ENCODE results near the gene ARHGEF16.
A peak's percentile ranks its signal among the peaks of the same experiment; 100 is the strongest.

ARHGEF16 gene

DNA sequence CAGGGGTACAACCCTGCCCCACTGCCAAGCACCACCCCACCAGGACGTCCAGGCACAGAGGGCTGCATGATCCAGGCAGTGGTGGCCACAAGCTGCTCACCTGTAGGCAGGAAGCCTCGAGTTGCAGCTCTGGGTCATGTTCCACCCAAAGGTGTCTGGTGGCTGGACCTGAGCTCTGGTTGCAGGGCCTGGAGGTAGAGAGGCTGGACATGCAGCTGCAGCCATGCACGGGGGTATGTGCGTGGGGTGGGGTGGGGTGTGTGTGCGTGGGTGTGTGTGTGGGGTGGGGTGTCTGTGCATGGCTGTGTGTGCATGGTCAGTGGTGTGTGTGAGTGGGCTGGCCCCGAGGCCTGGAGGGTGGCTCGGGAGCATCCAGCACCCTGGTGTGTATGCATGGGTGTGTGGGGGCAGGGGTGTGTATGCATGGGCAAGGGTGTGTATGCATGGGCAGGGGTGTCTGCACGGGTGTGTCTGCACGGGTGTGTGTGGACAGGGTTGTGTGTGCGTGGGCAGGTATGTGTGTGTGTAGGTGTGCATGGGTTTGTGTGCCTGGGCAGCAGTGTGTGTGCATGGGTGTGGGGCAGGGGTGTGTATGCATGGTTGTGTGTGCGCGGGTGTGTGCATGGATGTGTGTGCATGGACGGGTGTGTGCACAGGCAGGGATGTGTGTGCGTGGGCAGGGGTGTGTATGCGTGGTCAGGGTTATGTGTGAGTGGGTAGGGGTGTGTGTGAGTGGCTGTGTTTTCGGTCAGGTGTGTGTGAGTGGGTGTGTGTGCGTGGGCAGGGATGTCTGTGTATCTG is 15.6 kb downstream of the ARHGEF16 start:
- DNase-seq = no peak

DNA sequence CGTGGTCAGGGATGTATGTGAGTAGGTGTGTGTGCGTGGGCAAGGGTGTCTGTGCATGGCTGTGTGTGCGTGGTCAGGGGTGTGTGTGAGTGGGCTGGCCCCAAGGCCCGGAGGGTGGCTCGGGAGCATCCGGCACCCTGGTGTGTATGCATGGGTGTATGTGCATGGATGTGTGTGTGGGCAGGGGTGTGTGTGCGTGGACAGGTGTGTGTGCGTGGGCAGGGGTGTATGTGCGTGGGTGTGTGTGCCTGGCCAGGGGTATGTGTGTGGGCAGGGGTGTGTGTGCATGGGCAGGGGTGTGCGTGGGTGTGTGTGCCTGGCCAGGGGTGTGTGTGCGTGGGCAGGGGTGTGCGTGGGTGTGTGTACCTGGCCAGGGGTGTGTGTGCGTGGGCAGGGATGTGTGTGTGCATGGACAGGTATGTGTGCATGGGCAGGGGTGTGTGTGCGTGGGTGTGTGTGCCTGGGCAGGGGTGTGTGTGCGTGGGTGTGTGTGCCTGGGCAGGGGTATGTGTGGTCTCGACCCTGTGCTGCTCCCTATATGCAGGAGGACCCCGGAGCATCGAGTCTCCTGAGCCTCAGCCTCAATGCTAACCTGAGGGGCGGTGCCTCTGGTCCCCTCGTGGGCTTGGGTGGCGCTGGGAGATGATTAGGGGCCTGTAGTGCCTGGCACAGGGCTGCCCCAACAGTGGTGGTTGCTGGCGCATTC is 16.3 kb downstream of the ARHGEF16 start:
- DNase-seq = no peak

DNA sequence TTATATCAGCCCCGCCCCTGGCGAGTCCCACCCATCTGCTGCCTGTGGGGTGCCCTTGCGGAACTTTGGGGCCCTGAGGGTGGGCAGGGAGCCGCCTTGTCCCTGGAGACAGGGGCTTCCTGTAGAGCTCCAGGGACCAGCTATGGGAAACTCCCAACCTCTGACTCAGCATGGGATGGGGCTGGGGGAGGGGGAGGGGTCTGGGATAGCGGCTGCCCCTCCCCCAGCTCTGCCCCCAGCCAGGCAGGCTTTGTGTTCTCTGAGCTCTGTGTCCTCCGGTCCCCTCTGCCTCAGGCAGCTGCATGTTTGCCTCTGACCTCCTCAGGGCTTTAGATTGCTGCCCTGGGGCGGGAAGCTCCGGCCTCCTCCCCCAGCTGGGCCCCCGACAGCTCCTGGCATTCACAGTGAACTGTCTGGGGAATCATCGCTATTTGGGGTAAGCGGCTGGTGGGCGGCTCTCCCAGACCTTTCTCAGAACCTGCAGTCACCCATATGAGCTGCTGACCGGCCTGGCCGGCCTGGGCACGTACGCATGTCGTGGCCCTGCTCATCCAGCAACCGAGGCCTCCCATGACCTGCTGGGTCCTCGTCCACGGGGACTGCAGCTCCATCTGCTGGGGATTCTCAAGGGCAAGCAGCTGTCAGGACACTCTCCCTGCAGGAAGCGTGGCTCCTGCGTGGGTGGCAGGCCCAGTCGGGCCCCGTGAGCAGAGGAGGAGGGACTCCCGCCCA is 17.1 kb downstream of the ARHGEF16 start:
- DNase-seq = no peak

DNA sequence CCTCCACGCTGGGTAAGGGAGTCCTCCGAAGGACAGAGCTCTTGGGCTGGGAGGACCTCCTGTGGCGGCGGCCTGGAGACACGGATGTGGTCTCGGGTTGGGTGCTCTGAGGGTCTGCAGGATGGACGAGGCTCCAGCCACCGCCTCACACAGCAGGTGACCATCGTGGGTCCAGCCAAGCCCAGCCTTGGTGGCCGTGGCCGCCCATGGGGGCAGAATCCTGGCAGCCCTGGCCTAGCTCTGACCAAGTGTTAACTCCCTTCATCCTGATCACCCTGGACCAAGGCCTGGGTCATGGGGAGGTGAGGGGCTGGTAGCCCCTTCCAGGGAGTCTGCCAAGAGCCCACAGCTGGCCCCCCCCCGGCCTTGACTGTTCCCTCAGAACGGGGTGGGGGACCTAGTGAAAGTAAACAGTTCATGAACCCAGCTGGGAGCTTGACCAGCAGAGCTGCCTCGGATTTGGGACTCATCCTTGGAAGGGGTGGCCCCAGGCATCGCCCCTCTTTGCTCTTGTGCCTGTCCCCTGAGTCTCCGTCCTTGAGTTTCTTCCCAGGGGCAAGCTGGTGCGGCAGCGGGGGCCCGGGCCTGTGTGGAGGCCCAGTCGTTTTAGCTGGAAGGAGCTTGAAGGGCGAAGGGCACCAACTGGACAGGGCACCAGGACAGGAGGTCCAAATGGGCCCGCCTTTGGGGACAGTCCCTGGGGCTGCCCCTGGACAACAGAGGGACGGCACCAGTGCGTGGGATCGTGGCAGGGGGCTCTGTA is 17.8 kb downstream of the ARHGEF16 start:
- no peak for DNase-seq

DNA sequence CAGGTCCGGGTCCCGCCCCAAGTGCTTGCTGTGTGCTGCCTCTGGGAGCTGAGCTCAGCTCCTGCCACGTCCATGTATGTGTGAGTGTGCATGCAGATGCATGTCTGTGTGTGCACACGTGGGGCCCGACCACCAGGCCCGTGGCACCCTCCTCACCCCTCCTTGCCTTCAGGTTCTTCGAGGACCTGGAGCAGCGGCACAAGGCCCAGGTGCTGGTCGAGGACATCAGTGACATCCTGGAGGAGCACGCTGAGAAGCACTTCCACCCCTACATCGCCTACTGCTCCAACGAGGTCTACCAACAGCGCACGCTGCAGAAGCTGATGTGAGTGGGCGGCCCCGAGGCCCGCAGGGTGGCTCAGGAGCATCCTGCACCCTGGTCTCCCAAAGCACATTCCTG is 18.4 kb downstream of the ARHGEF16 start:
- no peak for DNase-seq

DNA sequence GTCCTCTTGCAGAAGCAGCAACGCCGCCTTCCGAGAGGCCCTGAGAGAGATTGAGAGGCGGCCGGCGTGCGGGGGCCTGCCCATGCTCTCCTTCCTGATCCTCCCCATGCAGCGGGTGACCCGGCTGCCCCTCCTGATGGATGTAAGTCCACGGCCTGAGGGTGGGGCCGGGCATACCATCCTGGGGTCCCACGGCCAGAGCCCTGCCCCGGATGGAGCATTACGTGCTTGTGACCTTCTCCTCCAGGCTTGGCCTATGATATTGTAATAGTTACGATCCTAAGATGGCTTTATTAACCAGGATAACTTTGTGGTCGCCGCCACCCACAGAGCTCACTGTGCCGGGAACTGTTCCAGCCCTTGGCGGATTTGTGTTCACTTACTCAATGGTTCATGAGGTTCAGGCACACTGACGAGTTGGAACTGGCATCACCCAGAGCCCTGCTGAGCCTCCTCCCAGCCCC is 18.9 kb downstream of the ARHGEF16 start:
- no peak for DNase-seq

DNA sequence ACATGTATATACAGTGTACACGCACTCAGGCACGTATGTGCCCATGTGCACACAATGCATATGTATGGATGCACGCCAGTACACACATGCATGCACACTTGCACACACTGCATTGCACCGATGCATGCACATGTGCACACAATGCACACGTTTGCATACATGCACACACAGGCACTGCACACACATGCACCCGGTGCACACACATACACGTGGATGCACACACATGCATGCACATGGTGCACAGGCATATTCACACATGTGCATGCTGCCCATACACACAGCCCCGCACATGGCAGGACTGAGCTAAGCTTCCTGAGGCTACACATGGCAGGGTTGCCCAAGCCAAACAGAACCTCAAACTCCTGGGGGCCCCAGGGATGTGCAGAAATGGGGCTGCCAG is 19.6 kb downstream of the ARHGEF16 start:
- DNase-seq = no peak

DNA sequence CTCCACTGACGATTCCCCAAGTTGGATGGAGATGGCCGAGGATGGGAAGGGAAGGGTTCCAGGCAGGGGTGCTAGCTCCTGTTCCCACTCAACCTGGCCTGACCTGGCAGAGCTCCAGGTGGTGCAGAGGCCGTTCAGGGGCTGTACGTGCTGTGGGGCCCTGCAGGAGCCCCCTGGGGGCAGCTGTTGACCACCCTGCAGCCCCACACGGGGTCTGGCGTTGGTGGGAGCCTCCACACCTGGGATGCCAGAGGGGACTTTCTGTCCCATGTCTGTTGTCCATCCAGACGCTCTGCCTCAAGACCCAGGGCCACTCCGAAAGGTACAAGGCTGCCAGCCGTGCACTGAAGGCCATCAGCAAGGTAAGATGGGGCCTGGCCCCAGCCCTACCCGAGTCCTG is 20.0 kb downstream of the ARHGEF16 start:
- no peak for DNase-seq

DNA sequence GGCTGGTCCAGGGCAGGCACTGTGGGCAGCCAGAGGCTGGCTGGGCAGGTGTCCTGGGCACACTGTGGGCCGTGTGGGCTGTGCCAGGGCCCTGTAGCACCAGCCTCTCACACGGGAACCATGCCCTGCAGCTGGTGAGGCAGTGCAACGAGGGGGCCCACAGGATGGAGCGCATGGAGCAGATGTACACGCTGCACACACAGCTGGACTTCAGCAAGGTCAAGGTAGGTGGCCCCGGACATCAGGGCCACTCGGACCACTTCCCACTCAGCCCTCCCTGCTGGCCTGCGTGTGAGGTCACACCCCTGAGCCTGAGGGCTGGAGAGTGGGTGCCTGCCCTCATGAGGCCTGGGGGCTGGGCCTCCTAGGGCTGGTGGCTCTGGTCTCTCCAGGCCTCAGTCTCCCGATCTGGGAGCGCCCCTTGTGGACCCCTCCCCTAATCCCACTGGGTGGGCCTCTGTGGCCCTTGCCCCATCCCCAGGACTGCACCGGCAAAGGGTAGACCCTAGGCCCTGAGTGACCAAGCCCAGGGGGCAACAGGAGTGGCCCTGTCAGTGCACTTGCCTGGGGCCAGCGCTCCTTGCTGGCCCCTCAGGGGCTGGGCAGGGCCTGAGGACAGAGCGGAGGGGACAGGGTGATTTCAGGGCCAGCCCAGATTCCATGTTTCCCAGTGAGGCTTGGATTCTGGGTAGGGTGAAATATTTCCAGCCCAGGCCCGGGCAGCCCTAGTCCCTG is 21.5 kb downstream of the ARHGEF16 start:
- DNase-seq = no peak

DNA sequence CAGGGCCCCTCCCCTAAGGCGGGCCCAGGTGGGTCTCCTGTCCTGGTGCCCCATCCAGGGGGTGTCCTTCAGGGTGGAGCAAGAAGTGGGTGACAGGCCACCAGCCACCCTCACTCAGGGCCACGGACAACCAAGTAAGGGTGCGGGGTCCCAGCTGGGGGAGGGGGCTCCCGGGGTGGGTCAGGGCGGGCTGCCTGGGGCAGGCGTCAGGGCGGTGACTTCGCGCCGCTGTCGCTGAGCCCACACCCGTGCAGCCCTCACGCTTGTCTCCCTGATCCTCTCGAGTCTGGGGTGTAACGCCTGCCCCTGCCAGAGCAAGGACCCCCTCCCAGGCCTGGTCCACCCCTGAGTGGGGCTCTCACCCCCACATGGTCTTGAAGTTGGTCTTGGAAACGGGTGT is 22.2 kb downstream of the ARHGEF16 start:
- DNase-seq = no peak

DNA sequence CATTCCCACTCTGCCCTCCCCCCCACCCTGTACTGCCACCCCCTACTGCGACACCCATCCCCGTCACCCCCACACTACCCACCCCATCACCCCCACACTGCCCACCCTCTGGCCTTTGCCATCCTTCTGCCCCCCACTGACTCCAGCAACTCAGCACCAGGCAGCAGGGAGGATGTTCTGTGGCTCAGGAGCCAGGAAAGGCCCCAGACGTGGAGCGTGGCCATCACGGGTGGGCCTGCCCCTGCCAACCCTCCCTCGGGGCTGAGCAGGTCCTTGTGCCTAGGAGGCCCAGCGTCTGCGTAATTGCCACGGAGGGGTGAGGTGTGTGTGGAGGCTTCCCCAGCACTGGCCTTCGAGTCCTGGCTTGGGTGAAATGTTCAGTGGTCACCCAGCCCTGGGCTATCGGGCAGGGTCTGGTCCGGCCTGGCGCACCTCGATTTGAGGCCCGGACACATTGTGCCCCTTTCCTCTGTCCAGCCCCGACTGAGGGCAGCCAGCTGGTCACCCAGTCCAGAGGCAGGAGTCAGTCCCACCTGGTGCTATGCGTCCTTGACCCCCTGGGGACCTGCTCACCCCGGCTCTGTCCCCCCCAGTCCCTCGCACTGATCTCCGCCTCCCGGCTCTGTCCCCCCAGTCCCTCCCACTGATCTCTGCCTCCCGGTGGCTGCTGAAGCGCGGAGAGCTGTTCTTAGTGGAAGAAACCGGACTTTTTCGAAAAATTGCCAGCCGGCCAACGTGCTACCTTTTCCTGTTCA is 23.0 kb downstream of the ARHGEF16 start:
- no peak for DNase-seq

DNA sequence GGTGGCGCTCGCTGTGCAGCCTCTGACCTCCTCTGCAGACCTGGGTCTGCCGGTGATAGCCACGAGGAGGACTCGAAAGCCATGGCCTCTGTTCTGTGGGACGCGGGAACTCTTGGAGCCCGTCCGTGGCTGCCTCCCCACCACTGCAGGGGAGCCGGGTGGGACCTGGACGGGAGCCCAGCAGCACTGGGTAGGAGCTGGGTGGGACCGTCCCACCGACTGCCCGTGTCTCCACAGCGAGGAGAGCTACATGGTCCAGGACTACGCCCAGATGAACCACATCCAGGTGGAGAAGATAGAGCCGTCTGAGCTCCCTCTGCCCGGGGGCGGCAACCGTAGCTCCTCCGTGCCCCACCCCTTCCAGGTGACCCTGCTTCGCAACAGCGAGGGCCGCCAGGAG is 23.7 kb downstream of the ARHGEF16 start:
- no peak for DNase-seq

DNA sequence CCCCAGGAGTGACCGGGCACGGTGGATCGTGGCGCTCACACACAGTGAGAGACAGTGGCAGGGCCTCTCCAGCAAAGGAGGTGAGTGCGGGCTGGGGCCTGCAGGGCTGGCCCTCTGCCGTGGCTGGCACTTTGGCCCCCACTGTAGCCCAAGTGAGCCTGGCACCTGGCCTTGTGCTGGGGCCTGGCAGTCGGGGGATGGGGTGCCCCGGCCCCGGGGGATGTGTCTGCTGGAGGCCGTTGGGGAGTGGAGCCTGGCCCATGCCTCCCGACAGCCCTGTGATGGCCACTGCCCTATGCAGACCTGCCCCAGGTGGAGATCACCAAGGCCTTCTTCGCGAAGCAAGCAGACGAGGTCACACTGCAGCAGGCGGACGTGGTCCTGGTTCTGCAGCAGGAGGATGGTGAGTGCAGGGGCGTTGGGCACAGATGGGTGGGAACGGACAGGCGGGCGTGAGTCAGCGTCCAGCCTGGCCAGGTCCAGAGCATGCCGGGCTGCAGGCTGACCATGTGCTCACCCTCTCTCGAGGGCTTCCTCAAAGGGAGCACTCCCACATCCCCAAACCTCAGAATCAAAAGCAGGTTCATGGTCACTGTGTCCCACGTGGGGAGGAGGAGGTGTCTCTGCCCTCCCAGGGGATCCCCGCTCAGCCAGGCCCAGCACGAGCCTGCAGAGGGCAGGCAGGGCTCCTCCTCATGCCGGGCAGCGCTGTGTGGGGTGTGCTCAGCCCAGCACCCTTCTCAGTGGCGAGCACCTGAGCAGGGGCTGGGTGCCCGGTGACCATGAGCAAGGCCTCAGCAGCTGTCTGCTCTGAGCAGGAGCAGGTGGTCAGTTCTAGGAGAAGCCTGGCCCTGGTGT is 25.3 kb downstream of the ARHGEF16 start:
- DNase-seq = no peak

DNA sequence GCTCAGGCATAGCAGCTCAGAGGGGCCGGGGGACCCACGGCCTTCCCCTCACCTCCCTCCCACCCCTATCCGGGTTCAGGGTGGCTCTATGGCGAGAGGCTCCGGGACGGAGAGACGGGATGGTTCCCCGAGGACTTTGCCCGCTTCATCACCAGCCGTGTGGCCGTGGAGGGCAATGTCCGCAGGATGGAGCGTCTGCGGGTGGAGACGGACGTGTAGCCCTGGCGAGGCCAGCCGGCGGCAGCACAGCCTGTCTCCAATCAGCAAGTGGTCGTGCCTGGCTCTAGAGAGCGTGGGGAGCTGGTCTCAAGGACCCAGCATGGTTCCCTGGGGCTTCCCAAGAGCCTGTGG is 25.9 kb downstream of the ARHGEF16 start:
- DNase-seq = no peak

DNA sequence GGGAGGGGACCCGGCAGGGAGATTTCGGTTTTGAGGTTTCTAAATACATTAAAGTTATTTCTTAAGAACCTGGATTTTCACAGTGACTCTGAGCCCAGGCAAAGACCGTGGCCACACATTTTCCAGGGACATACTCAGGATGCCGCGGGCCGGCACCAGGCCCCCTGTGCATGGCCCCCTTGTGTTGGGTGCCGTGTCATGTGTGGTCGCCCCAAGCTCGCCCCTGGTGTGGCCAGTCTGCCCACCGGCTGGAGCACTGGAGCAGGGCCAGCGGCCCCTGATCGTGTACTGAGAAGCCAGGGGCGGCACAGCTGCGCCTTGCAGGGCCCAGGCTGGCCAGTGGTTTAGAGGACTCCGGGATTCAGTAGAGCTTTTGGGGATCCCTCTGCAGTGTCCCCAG is 26.6 kb downstream of the ARHGEF16 start:
- DNase-seq = no peak

DNA sequence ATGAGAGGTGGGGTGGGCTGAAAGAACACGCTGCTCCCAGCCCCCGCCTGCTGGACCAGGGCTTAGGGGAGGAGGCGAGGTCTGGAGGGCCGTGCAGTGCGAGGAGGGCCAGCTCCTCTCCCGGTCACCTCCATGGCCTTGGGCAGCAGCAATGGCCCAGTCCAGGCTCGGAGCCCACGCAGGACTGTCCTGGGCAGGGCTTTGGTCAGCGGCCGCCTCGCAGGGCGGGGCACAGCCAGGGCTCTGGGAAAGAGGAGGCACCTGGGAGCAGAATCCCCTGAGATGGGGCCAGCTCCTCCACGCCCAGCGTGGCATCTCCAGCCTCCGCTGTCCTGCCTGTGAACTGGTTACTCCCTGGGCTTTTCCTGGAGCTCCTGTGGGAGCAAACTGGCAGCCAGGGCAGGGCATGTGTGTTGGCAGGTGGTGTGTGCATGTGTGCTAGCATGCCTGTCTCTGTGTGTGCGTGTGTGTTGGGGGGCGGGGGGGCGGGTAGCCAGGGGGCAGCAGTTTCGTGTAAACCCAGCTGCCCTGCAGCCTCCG is 27.4 kb downstream of the ARHGEF16 start:
- no peak for DNase-seq

DNA sequence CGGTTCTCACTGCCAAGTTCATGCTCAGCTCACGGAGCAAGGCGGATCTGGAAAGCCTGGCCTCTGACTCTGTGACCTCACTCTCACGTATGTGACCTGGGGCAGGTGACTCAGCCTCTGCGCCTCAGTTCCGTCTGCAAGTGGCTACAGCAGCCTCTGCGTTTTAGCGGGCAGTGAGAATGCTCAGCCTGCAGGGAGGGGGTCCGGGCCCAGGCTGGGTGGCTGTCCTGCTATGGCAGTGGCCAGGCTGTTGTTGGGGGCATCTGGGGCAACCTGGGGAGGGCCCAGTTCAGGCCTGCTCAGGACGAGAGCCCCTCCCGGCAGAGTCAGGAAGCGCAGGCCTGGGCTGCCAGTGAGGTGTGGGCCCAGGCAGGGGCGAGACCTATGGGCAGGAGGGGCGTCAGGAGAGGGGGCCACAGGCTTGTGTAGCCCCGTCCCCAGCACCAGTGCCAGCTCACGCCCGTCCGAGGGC is 27.9 kb downstream of the ARHGEF16 start:
- no peak for DNase-seq

DNA sequence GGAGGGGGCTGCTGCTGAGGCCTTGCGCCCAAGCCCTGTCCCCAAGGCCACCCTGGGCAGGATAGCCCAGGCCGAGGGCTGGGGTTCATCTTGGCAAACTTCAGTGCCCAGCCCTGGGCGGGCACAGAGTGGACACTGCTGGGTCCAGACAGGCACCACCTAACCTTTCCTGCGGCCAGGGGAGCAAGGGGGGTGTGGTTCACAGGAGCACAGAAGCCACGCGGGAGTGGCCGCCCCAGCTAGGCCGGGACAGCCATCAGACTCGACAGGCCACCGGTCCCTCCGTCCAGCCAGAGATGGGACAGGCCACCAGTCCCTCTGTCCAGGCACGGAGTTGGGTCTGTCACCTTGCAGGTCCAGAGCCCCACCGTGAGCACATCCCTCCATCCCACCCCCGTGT is 28.9 kb downstream of the ARHGEF16 start:
- no peak for DNase-seq

DNA sequence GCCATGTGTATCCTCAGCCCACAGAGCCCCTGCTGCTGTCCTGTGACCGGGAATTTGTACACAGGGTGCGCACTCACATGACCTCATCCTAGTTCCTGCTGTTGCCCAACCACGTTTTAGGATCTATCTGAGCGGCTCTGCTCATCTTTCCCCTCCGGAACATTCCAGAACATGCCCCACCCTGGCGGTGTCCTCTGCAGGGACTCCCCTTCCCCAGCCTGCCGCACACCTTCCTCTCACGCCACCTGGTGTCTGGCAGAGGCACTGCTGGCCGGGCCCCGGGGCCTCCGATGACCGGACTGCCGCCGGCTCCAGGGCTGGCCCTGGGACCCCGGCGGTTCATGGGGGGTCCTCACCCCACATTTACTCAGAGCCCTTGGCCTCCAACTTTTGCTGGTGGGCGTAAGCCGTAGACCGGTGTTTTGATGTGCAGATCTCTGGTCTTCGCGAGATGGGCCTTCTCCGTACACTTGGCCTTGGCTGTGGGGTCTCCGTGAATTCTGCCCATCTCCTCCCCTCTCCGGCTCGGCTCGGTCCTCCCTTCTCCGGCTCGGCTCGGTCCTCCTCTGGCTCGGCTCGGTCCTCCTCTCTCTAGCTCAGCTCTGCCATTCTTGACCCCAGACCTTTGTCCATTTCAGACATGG is 29.5 kb downstream of the ARHGEF16 start:
- peak in 1 of 2 experiments; percentile 35 for DNase-seq

DNA sequence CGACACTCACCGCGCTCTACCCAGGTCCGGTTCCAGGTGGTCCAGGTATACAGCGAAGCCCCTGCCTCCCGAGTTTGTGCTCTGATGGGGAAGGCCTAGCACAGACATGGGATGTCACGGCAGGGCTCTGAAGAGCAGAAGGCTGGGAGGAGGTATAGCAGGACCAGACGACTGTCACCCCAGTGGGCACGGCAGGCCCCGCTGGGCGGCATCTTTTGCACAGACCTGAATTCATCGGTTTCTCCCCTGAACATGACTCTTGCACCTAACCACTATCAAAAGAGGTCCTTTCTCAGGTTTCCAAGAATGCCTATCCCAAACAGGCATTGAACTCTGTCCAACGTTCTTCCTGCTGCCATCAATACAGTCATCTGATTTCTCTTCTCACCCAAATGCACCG is 30.6 kb downstream of the ARHGEF16 start:
- DNase-seq = no peak

Measured in NCI-H524 (cell line).